ENCODE results near the gene CCDC169.
"Not testable (repeated sequence)": the region's sequence is repeated elsewhere in the genome, so short reads cannot be mapped to it uniquely, and the experiment has no call there.

CCDC169 gene

DNA sequence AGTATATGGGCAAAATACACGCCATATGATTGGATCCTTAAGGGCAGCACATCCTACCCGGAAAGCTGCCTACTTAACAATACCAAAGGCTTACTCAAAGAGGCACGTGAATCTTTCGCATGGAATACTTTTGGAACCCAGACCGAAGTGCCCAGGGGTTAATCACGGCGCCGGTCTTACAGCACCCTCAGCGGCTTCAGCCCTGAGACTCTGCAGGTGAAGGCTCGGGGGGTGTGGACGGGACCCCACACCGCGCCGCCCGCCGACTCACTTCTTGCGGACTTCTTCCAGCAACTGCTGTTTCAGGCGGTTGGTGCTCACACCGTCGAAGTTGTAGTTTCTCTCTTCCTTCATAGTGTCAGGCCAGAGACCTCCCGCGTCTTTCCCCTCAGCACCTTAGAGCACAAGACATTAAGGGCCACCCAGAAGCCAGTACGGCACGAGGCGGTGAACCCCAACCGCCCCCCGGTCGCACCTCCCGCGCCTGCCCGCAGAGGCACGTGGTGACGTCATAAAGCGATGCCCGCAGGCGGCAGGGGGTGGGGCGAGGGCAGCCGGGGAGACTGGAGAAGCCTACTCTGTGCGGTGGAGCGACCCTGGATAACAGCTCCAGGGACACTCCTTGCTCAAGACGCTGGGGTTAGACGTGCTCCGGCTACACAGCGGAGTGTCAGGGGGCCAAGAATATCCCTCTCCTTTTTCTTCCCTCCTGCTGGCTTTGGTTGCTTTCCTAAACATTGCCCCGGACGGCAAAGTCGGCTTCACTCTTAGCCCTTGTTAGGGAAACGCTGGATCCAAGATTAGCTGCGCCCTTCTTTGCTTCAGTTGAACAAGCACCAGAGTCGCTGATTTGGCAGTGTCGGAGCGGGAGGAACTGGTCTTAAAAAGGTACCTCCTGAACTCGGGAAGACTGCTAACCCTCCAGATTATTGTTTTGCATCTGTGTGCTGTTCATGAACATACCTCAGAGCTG is at the start of gene CCDC169:
Gene CCDC169, minus strand, starts transcription at position 449 of the 973 bp plus-strand sequence. Its CDS starts 95 bp downstream, at position 354.
- DNase-seq (ENCODE audit: low read depth in 3 of 3) = peak; percentile 22 to 64 (median 42)

DNA sequence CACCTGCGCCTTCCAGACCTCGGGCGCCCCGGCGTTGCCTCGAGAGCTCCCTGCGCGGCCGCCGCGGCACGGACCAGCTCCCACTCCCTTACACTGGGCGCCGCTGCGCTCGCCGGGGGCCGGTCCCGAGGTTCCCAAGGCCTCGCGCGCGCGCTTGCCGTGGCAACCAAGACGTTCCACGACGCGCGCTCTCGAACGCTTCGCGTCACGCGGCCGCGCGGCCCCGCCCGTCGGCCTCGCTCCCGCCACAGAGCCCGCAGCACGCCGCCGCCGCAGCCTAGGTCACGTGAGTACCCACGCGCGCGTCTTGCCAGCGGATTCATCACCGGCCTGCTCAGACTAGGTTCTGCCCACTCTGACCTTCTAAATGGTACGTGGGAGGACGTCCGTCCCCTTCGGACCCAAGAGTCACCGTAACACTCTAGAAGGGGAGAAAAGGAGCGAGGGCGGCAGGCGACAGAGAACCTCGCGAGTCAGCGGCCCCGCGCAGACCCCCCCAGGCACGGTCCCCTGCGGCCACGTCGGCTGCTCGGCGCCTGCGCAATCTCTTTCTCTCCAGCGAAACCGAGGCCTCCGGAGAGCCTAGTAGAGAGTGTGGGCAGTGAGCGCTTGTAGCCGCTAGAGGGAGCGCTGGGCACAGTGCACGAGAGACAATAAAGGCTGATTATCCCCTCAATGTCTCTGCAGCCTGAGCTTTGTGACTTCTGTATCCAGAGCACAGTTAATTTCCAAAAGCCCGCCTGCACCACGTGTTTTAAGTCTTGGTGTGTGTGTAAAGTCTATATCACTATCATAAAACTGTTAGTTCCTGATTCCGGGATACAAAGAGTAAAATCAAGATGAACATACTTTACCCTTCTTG is 48.8 kb upstream of the CCDC169 start, which contains the start of gene SPART:
Gene SPART, minus strand, starts transcription at position 173 of the 862 bp plus-strand sequence. CDS start 10,564 bp downstream, outside the sequence.
- DNase-seq (ENCODE audit: low read depth in 3 of 3) = peak; percentile 75 to 84 (median 81)

DNA sequence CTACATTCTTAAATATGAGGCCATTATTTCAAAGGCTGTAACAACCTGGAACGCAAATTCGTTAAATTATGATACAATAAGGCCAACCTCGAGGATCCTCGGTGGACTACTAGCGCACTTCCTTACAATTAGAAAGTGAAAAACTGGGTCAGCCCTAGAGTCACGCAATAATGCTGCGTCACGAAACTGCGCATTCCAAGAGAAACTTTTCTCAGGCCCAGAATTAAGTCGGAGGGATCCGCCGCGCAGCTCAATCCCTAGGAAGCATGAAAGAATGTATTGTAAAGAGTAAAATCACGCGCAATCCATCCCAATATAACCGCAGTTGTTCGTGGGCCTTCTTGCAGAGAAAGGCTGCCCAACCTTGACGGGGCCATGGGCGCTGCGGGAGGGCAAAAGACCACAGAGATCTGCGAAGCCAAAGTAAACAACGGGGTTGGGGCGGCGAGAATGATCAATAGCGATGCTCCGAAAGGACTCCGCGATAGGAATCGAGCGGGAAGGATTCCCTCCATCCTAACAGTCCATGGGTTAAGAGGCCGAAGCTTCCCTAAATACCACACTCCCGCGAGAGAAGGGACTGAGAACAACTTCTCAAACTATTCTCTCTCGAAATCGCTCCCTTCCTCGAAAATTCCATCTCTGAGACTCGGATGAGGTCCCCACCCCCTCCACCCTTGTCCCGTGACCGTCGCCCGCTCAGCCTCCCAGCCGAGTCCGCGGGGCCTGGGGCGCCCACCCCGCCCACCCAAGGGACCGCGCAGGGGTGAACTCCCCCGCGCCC is 48.0 kb upstream of the CCDC169 start:
- DNase-seq (ENCODE audit: low read depth in 3 of 3) = peak; percentile 4 to 27 (median 24)

GRCh38 chr13:36344886-36345437 is 47.3 kb upstream of the CCDC169 start:
- DNase-seq (ENCODE audit: low read depth in 3 of 3) = no peak

GRCh38 chr13:36344173-36344572 is 46.6 kb upstream of the CCDC169 start:
- no peak for DNase-seq (ENCODE audit: low read depth in 3 of 3)

GRCh38 chr13:36343766-36344165 is 46.2 kb upstream of the CCDC169 start:
- DNase-seq (ENCODE audit: low read depth in 3 of 3) = no peak

DNA sequence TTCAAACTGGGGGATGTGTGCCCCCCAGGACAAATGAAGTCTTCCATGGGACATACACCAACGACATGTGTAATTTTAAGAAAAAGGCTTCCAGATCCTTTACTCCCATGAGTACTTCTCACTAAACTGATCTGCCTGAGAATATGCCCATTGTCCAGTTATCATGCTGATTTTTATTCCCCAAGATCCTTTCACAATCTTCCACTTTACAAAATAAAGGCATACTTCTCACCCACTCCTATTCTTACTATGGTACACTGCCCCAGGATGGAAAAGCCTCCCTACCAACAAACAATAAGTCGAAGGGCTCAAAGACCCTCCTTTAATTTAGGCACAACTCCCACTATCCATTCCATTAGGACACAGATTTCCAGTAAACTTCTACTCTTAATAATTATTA is 45.1 kb upstream of the CCDC169 start:
- DNase-seq (ENCODE audit: low read depth in 3 of 3) = no peak

GRCh38 chr13:36341718-36342117 is 44.1 kb upstream of the CCDC169 start:
- DNase-seq (ENCODE audit: low read depth in 3 of 3) = no peak

GRCh38 chr13:36339600-36340155 is 42.1 kb upstream of the CCDC169 start:
- no peak for DNase-seq (ENCODE audit: low read depth in 3 of 3)

DNA sequence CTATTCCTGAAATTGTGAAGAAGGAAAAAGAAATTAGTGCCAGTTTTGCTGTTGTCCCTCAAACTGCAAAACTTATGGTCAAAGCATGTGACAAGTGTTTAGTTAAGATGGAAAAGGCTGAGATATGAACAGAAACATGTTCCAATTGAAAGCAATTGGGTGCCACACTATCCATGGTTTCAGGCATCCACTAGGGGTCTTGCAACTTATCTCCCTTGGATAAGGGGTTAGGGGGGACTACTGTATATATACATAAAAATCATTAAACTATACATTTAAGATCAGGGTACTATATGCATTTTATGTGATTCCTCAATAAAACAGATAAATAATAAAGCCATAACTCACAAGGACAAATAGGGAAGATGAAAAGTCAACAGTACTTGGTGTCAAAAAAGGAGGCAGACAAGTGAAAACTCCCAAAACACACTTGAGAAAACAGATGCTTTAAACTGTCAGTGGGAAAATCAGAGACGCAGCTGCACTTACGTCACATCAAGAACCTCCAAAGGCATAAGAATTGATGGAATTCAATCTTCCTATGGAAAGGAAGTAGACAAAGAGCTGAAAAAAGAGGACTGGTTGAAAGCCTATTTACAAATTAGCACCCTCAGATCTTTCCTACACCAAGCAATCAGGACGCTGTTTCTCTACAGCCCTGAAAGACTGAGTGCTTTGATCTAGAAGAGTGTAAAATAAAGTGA is 40.5 kb upstream of the CCDC169 start:
- no peak for DNase-seq (ENCODE audit: low read depth in 3 of 3)

GRCh38 chr13:36332986-36333385 is 35.4 kb upstream of the CCDC169 start:
- DNase-seq (ENCODE audit: low read depth in 3 of 3) = no peak

DNA sequence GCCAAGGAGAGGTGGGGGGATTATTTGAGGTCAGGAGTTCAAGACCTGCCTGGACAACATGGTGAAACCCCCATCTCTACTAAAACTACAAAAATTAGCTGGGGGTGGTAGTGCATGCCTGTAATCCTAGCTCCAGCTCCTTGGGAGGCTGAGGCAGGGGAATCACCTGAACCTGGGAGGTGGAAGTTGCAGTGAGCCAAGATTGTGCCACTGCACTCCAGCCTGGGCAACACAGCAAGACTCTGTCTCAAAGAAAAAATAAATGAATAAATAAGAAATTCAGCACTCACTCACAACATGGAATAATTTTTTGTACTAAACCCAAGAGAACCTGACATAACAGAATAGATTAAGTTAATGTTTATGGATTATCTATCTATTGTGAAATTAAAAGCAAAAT is 34.6 kb upstream of the CCDC169 start:
- not testable (repeated sequence) for DNase-seq (ENCODE audit: low read depth in 3 of 3)

DNA sequence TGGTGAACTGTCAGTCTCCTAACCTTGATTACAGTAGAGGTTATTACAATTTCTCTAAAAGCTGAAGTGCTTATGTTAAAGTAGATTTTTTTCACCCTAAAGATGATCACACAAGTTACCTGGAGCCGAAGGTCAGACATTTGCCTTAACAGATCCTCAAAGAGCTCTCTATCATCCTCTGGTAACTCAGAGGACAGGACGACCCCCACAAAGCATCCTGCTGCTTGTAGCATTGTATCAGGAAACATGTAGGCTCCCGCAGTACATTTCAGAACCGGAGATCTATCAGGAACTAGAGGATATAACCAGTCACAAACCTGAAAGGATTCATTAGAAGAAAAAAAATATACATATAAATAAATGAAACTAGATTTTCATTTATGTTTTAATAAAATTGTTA is 33.7 kb upstream of the CCDC169 start:
- no peak for DNase-seq (ENCODE audit: low read depth in 3 of 3)

DNA sequence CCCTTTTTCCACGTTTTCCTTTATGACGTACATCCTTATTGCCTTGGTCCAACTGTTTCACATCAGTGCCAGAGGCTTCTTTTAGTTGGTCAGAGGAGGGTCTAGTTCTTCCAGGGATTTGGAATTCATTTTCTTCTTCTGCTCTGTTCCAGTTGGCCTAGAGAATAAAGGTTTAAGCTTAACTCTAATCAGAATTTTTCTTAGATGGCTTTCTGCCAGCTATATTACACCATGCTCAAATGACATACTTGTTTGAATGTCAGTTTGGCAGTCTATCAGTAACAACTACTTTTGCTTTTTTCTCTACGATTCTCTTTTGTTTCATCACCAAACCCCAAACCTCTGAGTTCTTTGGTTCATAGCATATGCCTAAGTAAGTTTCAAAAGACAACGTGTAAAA is 31.7 kb upstream of the CCDC169 start:
- DNase-seq (ENCODE audit: low read depth in 3 of 3) = no peak

GRCh38 chr13:36328821-36329220 is 31.2 kb upstream of the CCDC169 start:
- DNase-seq (ENCODE audit: low read depth in 3 of 3) = no peak

DNA sequence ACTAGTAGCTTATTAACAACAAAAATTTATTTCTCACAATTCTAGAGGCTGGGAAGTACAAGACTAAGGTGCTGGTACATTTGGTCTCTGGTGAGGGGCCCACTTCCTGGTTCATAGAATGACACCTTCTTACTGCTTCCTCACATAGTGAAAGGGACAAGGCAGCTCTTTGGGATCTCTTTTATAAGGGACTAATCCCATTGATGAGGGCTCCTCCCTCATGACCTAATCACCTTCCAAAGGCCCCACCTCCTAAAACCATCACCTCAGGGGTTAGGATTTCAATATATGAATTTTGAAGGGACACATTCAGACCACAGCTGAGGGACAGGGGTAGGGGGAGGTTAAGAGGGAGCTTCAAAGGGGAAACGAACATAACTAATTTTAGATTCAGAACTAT is 28.3 kb upstream of the CCDC169 start:
- DNase-seq (ENCODE audit: low read depth in 3 of 3) = no peak

DNA sequence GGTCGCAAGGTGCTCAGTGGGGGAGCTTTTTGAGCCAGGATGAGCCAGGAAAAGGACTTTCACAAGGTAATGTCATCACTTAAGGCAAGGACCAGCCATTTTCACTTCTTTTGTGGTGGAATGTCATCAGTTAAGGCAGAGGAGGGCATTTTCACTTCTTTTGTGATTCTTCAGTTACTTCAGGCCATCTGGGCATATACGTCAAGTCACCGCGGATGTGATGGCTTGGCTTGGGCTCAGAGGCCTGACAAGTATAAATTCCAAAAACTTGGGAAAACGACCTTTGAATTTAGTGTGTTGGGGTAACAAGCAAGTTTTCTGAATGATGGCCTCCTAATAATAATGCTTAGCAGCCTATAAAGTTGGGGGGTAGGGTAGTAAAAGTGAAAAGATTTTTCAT is 27.3 kb upstream of the CCDC169 start:
- DNase-seq (ENCODE audit: low read depth in 3 of 3) = not testable (repeated sequence)

- no peak for DNase-seq (ENCODE audit: low read depth in 3 of 3)
Measured at GRCh38 chr13:36323951-36324566, 26.4 kb upstream of the CCDC169 start.

- no peak for DNase-seq (ENCODE audit: low read depth in 3 of 3)
Measured at GRCh38 chr13:36323408-36323807, 25.8 kb upstream of the CCDC169 start.

- not testable (repeated sequence) for DNase-seq (ENCODE audit: low read depth in 3 of 3)
Measured at GRCh38 chr13:36319793-36320192, 22.2 kb upstream of the CCDC169 start.
